ENCODE data around the gene LRRC8D.
"Not testable (repeated sequence)": the region's sequence is repeated elsewhere in the genome, so short reads cannot be mapped to it uniquely, and the experiment has no call there.

LRRC8D gene

GRCh38 chr1:89974696-89975470 is 154.1 kb downstream of the LRRC8D start:
- Histone ChIP-seq H3K27me3 (ENCODE audit: control insufficient read depth, insufficient read depth, low read length) (no peaks in the 10 kb centered on the region), H3K4me3 (ENCODE audit: low read length) (no peak overlapping the region), H3K27ac (ENCODE audit: low read length) (no peak overlapping the region), H3K4me1 (ENCODE audit: control insufficient read depth, insufficient read depth, low read length) (no peaks in the 10 kb centered on the region), H3K36me3 (ENCODE audit: control insufficient read depth, insufficient read depth, low read length) (no peaks in the 10 kb centered on the region), H3K9me3 (ENCODE audit: control insufficient read depth, insufficient read depth, low read length) (no peaks in the 10 kb centered on the region)
- 100% methylated on average over 1 of the region's 4 CpGs for WGBS (ENCODE audit: insufficient coverage, insufficient read length)
- DNase-seq (ENCODE audit: low read depth, low spot score), result no peak

- Histone ChIP-seq H3K9me3 (ENCODE audit: control insufficient read depth, insufficient read depth, low read length) (no peaks in the 10 kb centered on the region), H3K4me1 (ENCODE audit: control insufficient read depth, insufficient read depth, low read length) (no peaks in the 10 kb centered on the region), H3K27me3 (ENCODE audit: control insufficient read depth, insufficient read depth, low read length) (no peaks in the 10 kb centered on the region), H3K27ac (ENCODE audit: low read length) (no peak overlapping the region), H3K4me3 (ENCODE audit: low read length) (no peak overlapping the region), H3K36me3 (ENCODE audit: control insufficient read depth, insufficient read depth, low read length) (no peaks in the 10 kb centered on the region)
- no CpG with 5 or more reads among the region's 4 CpGs for WGBS (ENCODE audit: insufficient coverage, insufficient read length)
- no peak for DNase-seq (ENCODE audit: low read depth, low spot score)
Measured at GRCh38 chr1:89975540-89976125, 154.8 kb downstream of the LRRC8D start.

GRCh38 chr1:89978755-89979154 is 157.9 kb downstream of the LRRC8D start:
- Histone ChIP-seq H3K27ac (ENCODE audit: low read length) (no peak overlapping the region), H3K27me3 (ENCODE audit: control insufficient read depth, insufficient read depth, low read length) (no peaks in the 10 kb centered on the region), H3K36me3 (ENCODE audit: control insufficient read depth, insufficient read depth, low read length) (no peaks in the 10 kb centered on the region), H3K4me1 (ENCODE audit: control insufficient read depth, insufficient read depth, low read length) (no peaks in the 10 kb centered on the region), H3K4me3 (ENCODE audit: low read length) (no peak overlapping the region), H3K9me3 (ENCODE audit: control insufficient read depth, insufficient read depth, low read length) (no peaks in the 10 kb centered on the region)
- WGBS (ENCODE audit: insufficient coverage, insufficient read length), result no CpG with 5 or more reads among the region's 1 CpG
- no peak for DNase-seq (ENCODE audit: low read depth, low spot score)

- Histone ChIP-seq H3K4me3 (ENCODE audit: low read length) (no peak overlapping the region), H3K27ac (ENCODE audit: low read length) (no peak overlapping the region), H3K27me3 (ENCODE audit: control insufficient read depth, insufficient read depth, low read length) (no peaks in the 10 kb centered on the region), H3K9me3 (ENCODE audit: control insufficient read depth, insufficient read depth, low read length) (no peaks in the 10 kb centered on the region), H3K4me1 (ENCODE audit: control insufficient read depth, insufficient read depth, low read length) (no peaks in the 10 kb centered on the region), H3K36me3 (ENCODE audit: control insufficient read depth, insufficient read depth, low read length) (no peaks in the 10 kb centered on the region)
- no peak for DNase-seq (ENCODE audit: low read depth, low spot score)
- no CpG with 5 or more reads among the region's 4 CpGs for WGBS (ENCODE audit: insufficient coverage, insufficient read length)
Measured at GRCh38 chr1:89980605-89981004, 159.8 kb downstream of the LRRC8D start.

GRCh38 chr1:89982846-89983245 is 162.0 kb downstream of the LRRC8D start:
- H3K36me3 ChIP-seq (ENCODE audit: control insufficient read depth, insufficient read depth, low read length); H3K27me3 ChIP-seq (ENCODE audit: control insufficient read depth, insufficient read depth, low read length); H3K4me3 ChIP-seq (ENCODE audit: low read length); H3K4me1 ChIP-seq (ENCODE audit: control insufficient read depth, insufficient read depth, low read length); H3K9me3 ChIP-seq (ENCODE audit: control insufficient read depth, insufficient read depth, low read length); H3K27ac ChIP-seq (ENCODE audit: low read length); DNase-seq (ENCODE audit: low read depth, low spot score): not testable (repeated sequence)
- no CpG with 5 or more reads among the region's 2 CpGs for WGBS (ENCODE audit: insufficient coverage, insufficient read length)

GRCh38 chr1:89984564-89985116 is 163.8 kb downstream of the LRRC8D start:
- not testable (repeated sequence) for H3K36me3 ChIP-seq (ENCODE audit: control insufficient read depth, insufficient read depth, low read length); DNase-seq (ENCODE audit: low read depth, low spot score); H3K4me3 ChIP-seq (ENCODE audit: low read length); H3K9me3 ChIP-seq (ENCODE audit: control insufficient read depth, insufficient read depth, low read length); H3K4me1 ChIP-seq (ENCODE audit: control insufficient read depth, insufficient read depth, low read length); H3K27ac ChIP-seq (ENCODE audit: low read length); H3K27me3 ChIP-seq (ENCODE audit: control insufficient read depth, insufficient read depth, low read length)
- no CpG with 5 or more reads among the region's 33 CpGs for WGBS (ENCODE audit: insufficient coverage, insufficient read length)

- DNase-seq (ENCODE audit: low read depth, low spot score), result no peak
- Histone ChIP-seq H3K4me3 (ENCODE audit: low read length) (no peak overlapping the region), H3K27ac (ENCODE audit: low read length) (no peak overlapping the region), H3K27me3 (ENCODE audit: control insufficient read depth, insufficient read depth, low read length) (no peaks in the 10 kb centered on the region), H3K36me3 (ENCODE audit: control insufficient read depth, insufficient read depth, low read length) (no peaks in the 10 kb centered on the region), H3K9me3 (ENCODE audit: control insufficient read depth, insufficient read depth, low read length) (no peaks in the 10 kb centered on the region), H3K4me1 (ENCODE audit: control insufficient read depth, insufficient read depth, low read length) (no peaks in the 10 kb centered on the region; the same call in 1 of the 2 replicates)
Measured at GRCh38 chr1:89986020-89986419, 165.2 kb downstream of the LRRC8D start.

All from iPS DF 6.9 (cell line).